A673 (cell line): ENCODE measurements around the gene NQO2. TPM values are rescaled to one million over a fixed set of nuclear protein-coding genes. Genes with fewer than 3 reads are reported as not detected.

Experiments used
- BruUV-seq: library from RNA; stranded (reverse); fragments of 400-500 nt; replicated peaks from 2 replicates; lab custom pipeline; 2021; lab: Mats Ljungman, UMichigan
- CTCF ChIA-PET: fragments of 300-600 bp; sonication (Branson Sonifier 250); formaldehyde crosslinking; loops from one replicate; lab custom pipeline; 2022; ENCODE audit warnings: antibody characterized with exemption; lab: Charles Lee
- POLR2A ChIA-PET: fragments of 300-600 bp; sonication (Branson Sonifier 250); formaldehyde crosslinking; loops from one replicate; lab custom pipeline; 2022; ENCODE audit warnings: antibody characterized with exemption; ENCODE audit not compliant: low non-redundant PET; lab: Charles Lee
- DNase-seq: peaks from one replicate; pipeline ENCODE4 v3.0.0-alpha.2; 2015; ENCODE audit warnings: low spot score
- H3K27ac ChIP-seq: fragments of 200-600 bp; sonication (generic); 2 replicates; pipeline ENCODE4 v1.5.1; 2016; ENCODE audit warnings: mixed run types, low read depth, mild to moderate bottlenecking, mixed read lengths, antibody characterized with exemption, low read length; ENCODE audit not compliant: poor library complexity, severe bottlenecking
- H3K27me3 ChIP-seq: fragments of 200-600 bp; sonication (generic); replicated peaks from 2 replicates; pipeline ENCODE4 v1.6.1; 2017; ENCODE audit warnings: mixed run types, low read depth, mild to moderate bottlenecking, mixed read lengths, antibody characterized with exemption, low read length; ENCODE audit not compliant: insufficient read depth, poor library complexity
- H3K36me3 ChIP-seq: fragments of 200-600 bp; sonication (generic); 2 replicates; pipeline ENCODE4 v1.6.1; 2016; ENCODE audit warnings: mixed run types, mild to moderate bottlenecking, mixed read lengths, antibody characterized with exemption, low read length; ENCODE audit not compliant: insufficient read depth, poor library complexity, severe bottlenecking
- H3K4me1 ChIP-seq: fragments of 200-600 bp; sonication (generic); 2 replicates; pipeline ENCODE4 v1.6.1; 2017; ENCODE audit warnings: mixed run types, mild to moderate bottlenecking, mixed read lengths, antibody characterized with exemption, low read length; ENCODE audit not compliant: insufficient read depth, poor library complexity, severe bottlenecking
- H3K4me3 ChIP-seq: fragments of 200-600 bp; sonication (generic); 2 replicates; pipeline ENCODE4 v1.5.1; 2016; ENCODE audit warnings: low read depth, mixed run types, mild to moderate bottlenecking, mixed read lengths, low read length; ENCODE audit not compliant: poor library complexity, severe bottlenecking
- H3K9me3 ChIP-seq: fragments of 200-600 bp; sonication (generic); 2 replicates; pipeline ENCODE4 v1.6.1; 2016; ENCODE audit warnings: mixed run types, low read depth, mild to moderate bottlenecking, mixed read lengths, antibody characterized with exemption, low read length; ENCODE audit not compliant: poor library complexity, severe bottlenecking
- EZH2 ChIP-seq: fragments of 200-600 bp; sonication (generic); IDR thresholded peaks from 2 replicates; pipeline ENCODE4 v1.6.1; 2017; ENCODE audit warnings: borderline replicate concordance, low read depth, mild to moderate bottlenecking, mixed read lengths, antibody characterized with exemption, low read length; ENCODE audit not compliant: poor library complexity, severe bottlenecking
- intact Hi-C: fragments of 100-400 bp; cut with micrococcal nuclease; formaldehyde crosslinking; loops from one replicate; pipeline ENCODE4 v1.10.0; 2022; ENCODE audit not compliant: unreplicated experiment
- total RNA-seq: library from RNA; stranded (reverse); gene quantifications from 2 replicates; pipeline ENCODE4 v1.2.3, GENCODE V29; 2021
- TF ChIP-seq, protein P1 (sequence below): fragments of 300-800, 200-600 bp; sonication (generic); conservative IDR thresholded peaks from 2 replicates; pipeline ENCODE4 v1.5.1; 2017; ENCODE audit warnings: low read depth, mild to moderate bottlenecking, antibody characterized with exemption, low read length, moderate library complexity, mixed read lengths

NQO2 gene
- total RNA-seq, 1 experiment from 2014 or later, result 97.3 TPM

DNA sequence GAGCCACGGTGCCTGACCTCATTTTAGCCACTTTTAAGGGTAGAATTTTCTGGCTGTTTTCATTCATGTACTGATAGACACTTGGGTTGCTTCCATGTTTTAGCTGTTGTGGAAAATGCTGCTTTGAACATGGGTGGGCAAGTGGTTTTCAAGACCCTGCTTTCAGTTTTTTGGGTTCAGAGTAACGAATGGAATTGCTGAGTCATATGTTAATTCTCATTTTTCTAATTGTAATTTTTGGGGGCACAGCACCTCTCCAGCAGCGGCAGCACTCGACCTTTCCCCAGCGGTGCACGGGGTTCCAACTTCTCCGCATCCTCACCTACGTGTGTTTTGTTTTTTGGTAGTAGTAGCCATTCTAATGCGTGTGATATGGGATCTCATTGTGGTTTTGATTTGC is 5.4 kb downstream of the NQO2 start:
- no peaks in the 10 kb centered on the region for H3K4me1 ChIP-seq
- H3K4me3 ChIP-seq, result no peak overlapping the region
- no peak for DNase-seq
- peaks cover 41% of the 10 kb centered on the region for H3K36me3 ChIP-seq
- peaks cover 3% of the 10 kb centered on the region for H3K9me3 ChIP-seq
- H3K27me3 ChIP-seq, result no peaks in the 10 kb centered on the region
- ChIA-PET POLR2A (no interaction called here), CTCF (no interaction called here)
- no TSS peak for BruUV-seq
- no peak for TF ChIP-seq EZH2
- TF ChIP-seq, protein P1, sequence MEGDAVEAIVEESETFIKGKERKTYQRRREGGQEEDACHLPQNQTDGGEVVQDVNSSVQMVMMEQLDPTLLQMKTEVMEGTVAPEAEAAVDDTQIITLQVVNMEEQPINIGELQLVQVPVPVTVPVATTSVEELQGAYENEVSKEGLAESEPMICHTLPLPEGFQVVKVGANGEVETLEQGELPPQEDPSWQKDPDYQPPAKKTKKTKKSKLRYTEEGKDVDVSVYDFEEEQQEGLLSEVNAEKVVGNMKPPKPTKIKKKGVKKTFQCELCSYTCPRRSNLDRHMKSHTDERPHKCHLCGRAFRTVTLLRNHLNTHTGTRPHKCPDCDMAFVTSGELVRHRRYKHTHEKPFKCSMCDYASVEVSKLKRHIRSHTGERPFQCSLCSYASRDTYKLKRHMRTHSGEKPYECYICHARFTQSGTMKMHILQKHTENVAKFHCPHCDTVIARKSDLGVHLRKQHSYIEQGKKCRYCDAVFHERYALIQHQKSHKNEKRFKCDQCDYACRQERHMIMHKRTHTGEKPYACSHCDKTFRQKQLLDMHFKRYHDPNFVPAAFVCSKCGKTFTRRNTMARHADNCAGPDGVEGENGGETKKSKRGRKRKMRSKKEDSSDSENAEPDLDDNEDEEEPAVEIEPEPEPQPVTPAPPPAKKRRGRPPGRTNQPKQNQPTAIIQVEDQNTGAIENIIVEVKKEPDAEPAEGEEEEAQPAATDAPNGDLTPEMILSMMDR, result no peak
- intact Hi-C loops, result no loop called here
- no peak overlapping the region for H3K27ac ChIP-seq

DNA sequence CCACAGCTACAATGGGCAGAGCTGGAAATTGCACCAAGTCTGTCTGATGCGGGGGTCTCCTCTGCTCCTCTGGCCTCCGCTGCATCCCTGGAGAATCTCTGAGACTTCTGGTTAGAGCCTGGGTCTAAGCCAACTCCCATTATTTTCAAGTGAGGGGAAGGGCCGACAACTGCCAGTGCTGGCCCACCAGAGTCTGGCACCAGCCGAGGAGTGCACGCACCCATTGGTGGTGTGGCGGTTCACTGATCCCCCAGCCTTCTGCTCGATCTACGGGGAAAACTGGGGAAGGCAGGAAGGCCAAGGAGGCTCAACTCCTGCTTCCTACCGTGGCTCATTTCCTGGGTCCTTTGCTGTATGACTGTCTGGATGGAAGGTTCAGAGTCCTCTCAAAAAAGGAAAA is 6.2 kb downstream of the NQO2 start:
- ChIA-PET POLR2A (no interaction called here), CTCF (no interaction called here)
- Histone ChIP-seq H3K4me1 (no peaks in the 10 kb centered on the region), H3K27me3 (no peaks in the 10 kb centered on the region), H3K36me3 (peaks cover 49% of the 10 kb centered on the region), H3K9me3 (peaks cover 11% of the 10 kb centered on the region), H3K27ac (no peak overlapping the region), H3K4me3 (no peak overlapping the region)
- intact Hi-C loops, result no loop called here
- no peak for TF ChIP-seq EZH2
- TF ChIP-seq, protein P1, result no peak
- BruUV-seq, result no TSS peak
- DNase-seq, result no peak

- Histone ChIP-seq H3K27ac (no peak overlapping the region), H3K27me3 (no peaks in the 10 kb centered on the region), H3K4me3 (no peak overlapping the region), H3K36me3 (peaks cover 55% of the 10 kb centered on the region), H3K4me1 (no peaks in the 10 kb centered on the region), H3K9me3 (peaks cover 17% of the 10 kb centered on the region)
- TF ChIP-seq EZH2, result no peak
- TF ChIP-seq, protein P1, result no peak
- ChIA-PET CTCF (no interaction called here), POLR2A (no interaction called here)
- no TSS peak for BruUV-seq
- intact Hi-C loops, result no loop called here
- DNase-seq, result no peak
These were observed 6.8 kb downstream of the NQO2 start for GRCh38 chr6:3006476-3006875.
